Measurements from ENCODE around the gene PACSIN2. TPM values are rescaled to one million over a fixed set of nuclear protein-coding genes. Genes with fewer than 3 reads are reported as not detected.

Gene PACSIN2
- total RNA-seq, 4 donors from 2014 or later = 73.1 to 171 (median 107) TPM

DNA sequence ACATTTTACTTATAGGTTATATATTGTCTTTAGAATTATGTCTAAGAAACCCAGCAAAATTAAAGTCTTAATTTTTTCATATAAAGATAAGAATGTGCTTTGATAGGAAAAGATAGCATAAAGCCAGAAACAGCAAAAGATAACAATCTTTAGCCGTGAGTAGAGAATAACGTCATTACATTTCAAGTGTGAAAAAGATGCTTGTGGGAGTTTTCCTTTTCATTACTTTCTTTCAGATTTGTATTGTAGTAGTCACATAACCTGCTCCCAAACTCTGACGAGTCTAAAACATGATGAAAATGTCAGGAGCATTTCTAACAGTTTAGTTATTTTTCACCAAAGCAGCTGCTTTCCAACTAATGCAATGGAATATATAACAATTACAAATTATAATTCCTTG, 189.2 kb downstream of the PACSIN2 start:
- H3K27me3 ChIP-seq = no peaks in the 10 kb centered on the region
- peaks cover 0 to 99% of the 10 kb centered on the region in 2 donors for H3K36me3 ChIP-seq
- H3K9me3 ChIP-seq = no peaks in the 10 kb centered on the region
- no peak overlapping the region for H3K4me3 ChIP-seq
- no peaks in the 10 kb centered on the region for H3K4me1 ChIP-seq
- no peak overlapping the region for H3K27ac ChIP-seq
- no peak for ATAC-seq
- TF ChIP-seq EP300 (IDR thresholded peaks at IDR 0.05) (no peak), POLR2AphosphoS5 (IDR thresholded peaks at IDR 0.05) (no peak), POLR2A (IDR thresholded peaks at IDR 0.05) (no peak)
- TF ChIP-seq, protein P1, sequence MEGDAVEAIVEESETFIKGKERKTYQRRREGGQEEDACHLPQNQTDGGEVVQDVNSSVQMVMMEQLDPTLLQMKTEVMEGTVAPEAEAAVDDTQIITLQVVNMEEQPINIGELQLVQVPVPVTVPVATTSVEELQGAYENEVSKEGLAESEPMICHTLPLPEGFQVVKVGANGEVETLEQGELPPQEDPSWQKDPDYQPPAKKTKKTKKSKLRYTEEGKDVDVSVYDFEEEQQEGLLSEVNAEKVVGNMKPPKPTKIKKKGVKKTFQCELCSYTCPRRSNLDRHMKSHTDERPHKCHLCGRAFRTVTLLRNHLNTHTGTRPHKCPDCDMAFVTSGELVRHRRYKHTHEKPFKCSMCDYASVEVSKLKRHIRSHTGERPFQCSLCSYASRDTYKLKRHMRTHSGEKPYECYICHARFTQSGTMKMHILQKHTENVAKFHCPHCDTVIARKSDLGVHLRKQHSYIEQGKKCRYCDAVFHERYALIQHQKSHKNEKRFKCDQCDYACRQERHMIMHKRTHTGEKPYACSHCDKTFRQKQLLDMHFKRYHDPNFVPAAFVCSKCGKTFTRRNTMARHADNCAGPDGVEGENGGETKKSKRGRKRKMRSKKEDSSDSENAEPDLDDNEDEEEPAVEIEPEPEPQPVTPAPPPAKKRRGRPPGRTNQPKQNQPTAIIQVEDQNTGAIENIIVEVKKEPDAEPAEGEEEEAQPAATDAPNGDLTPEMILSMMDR (IDR thresholded peaks at IDR 0.05) = no peak
- WGBS, 2 donors (ENCODE audit: low coverage in 1 of 2) = 73 to 74% methylated on average over 3 of the region's 3 CpGs

DNA sequence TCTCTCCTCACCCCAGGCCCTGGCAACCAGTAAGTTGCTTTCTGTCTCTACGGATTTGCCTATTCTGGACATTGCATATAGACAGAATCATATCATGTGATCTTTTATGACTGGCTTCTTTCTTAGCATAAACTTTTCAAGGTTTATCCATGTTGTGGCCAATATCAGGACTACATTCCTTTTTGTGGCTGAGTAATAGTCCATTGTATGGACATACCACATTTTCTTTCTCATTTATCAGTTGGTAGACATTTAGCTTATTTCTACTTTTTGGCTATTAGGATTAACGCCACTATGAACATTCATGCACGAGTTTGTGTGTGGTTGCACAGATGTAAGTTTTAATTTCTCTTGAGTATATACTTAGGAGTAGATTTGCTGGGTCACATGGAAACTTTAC, 193.6 kb downstream of the PACSIN2 start:
- no peaks in the 10 kb centered on the region for H3K9me3 ChIP-seq
- TF ChIP-seq POLR2A (IDR thresholded peaks at IDR 0.05) (no peak), EP300 (IDR thresholded peaks at IDR 0.05) (no peak), POLR2AphosphoS5 (IDR thresholded peaks at IDR 0.05) (no peak)
- TF ChIP-seq, protein P1 (IDR thresholded peaks at IDR 0.05) = no peak
- ATAC-seq = no peak
- peaks cover 0 to 64% of the 10 kb centered on the region in 2 donors for H3K36me3 ChIP-seq
- H3K4me1 ChIP-seq = peaks cover 0 to 15% (median 0%) of the 10 kb centered on the region in 3 donors
- WGBS, 2 donors (ENCODE audit: low coverage in 1 of 2) = 98 to 100% methylated on average over 2 to 3 of the region's 3 CpGs
- H3K4me3 ChIP-seq = no peak overlapping the region
- H3K27me3 ChIP-seq = no peaks in the 10 kb centered on the region
- H3K27ac ChIP-seq = no peak overlapping the region

DNA sequence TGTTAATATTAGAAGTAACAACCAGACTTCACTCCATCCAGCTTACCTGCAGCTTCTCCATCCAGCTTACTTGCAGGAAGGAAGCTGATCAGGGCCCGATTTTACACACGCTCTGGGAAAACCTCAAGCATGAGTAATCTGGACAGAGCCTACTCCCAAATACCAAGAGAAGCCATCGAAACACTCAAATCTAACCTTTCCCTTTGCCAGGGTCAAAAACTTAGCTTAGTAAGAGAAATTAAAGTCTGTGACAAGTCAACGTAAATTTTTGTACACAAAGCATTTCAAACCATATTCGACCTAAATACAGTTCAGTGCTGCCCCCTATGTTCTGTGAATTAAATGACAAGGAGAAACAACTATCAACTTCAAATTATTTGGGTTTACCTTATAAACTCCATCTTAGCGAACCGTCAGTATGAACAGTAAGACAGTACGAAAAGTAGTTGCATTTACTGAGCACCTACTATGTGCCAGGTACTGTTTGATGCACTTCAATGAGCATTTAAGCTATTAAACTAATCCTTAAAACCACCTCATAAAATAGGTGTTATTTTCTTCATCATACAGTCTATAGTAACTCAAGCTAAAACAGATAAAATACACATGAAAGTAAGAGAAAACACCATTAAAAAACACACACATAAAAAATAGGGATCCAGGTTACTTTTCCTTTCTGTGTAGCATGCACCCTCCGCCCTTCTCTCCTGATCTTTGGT, 194.7 kb downstream of the PACSIN2 start:
- H3K27me3 ChIP-seq = no peaks in the 10 kb centered on the region
- H3K9me3 ChIP-seq = no peaks in the 10 kb centered on the region
- ATAC-seq = no peak
- peaks cover 0 to 15% (median 0%) of the 10 kb centered on the region in 3 donors for H3K4me1 ChIP-seq
- H3K36me3 ChIP-seq = peaks cover 0 to 63% of the 10 kb centered on the region in 2 donors
- 44 to 71% methylated on average over 9 of the region's 9 CpGs for WGBS, 2 donors (ENCODE audit: low coverage in 1 of 2)
- H3K27ac ChIP-seq = peak overlapping the region in 1 of 4 donors; percentile 35
- H3K4me3 ChIP-seq = no peak overlapping the region
- TF ChIP-seq, protein P1 (IDR thresholded peaks at IDR 0.05) = peak in 3 of 4 experiments; percentile 36 to 67 (median 57)
- TF ChIP-seq POLR2AphosphoS5 (IDR thresholded peaks at IDR 0.05) = no peak

Other genes with a start within 250 kb of the PACSIN2 start
- 10 to 100 TPM; 40.6 to 67.9 (median 49.1) TPM for gene ARFGAP3, start 157.9 kb downstream of the PACSIN2 start, total RNA-seq
- gene TTLL1, start 74.2 kb upstream of the PACSIN2 start, total RNA-seq = 1 to 10 TPM; 3.9 to 8.0 (median 5.4) TPM
- gene BIK, start 95.6 kb upstream of the PACSIN2 start, total RNA-seq = 1 to 10 TPM in 1 of 4 donors, not detected in 3; 1.7 TPM
- 10 to 100 TPM; 15.8 to 21.7 (median 19.2) TPM for gene MCAT, start 128.2 kb upstream of the PACSIN2 start, total RNA-seq
- gene TSPO, start 136.4 kb upstream of the PACSIN2 start, total RNA-seq = 100 to 1,000 TPM; 112 to 240 (median 178) TPM
- 10 to 100 TPM; 20.8 to 34.5 (median 23.4) TPM for gene TTLL12, start 172.0 kb upstream of the PACSIN2 start, total RNA-seq

Measured in gastroesophageal sphincter (tissue), 4 donors.